ENCODE measurements around the gene EPB41. TPM values are rescaled to one million over a fixed set of nuclear protein-coding genes. Genes with fewer than 3 reads are reported as not detected.

The EPB41 gene
- total and polyA plus RNA-seq, 9 of the 15 experiments (the other 6 are each of a cell fraction or from before 2014, with no cell fraction given): 3.7 to 213 (median 141) TPM

GRCh38 chr1:28914228-28915030 lies at the start of gene EPB41 (continued):
- TF ChIP-seq MXD1 (CRISPR knock-in tag; IDR thresholded peaks at IDR 0.05; ENCODE audit: borderline replicate concordance, poor library complexity, severe bottlenecking) (peak; percentile 87), DPF2 (IDR thresholded peaks at IDR 0.05) (no peak), PURB (CRISPR knock-in tag; IDR thresholded peaks at IDR 0.05; ENCODE audit: low read depth) (no peak), HMG20B (CRISPR knock-in tag; IDR thresholded peaks at IDR 0.05) (no peak), POLR2B (IDR thresholded peaks at IDR 0.05; ENCODE audit: low read depth, partially characterized antibody) (no peak), ZBTB40 (IDR thresholded peaks at IDR 0.05) (no peak), ZBTB40 (CRISPR knock-in tag; IDR thresholded peaks at IDR 0.05) (no peak), HNRNPUL1 (IDR thresholded peaks at IDR 0.05; ENCODE audit: low read length) (no peak), HOXB6 (CRISPR knock-in tag; IDR thresholded peaks at IDR 0.05; ENCODE audit: borderline replicate concordance) (no peak), MXI1 (IDR thresholded peaks at IDR 0.05; ENCODE audit: low read depth, low read length) (peak; percentile 77), TCF7L2 (IDR thresholded peaks at IDR 0.05; ENCODE audit: low read depth, low read length) (no peak), NR1H2 (CRISPR knock-in tag; IDR thresholded peaks at IDR 0.05) (no peak), KLF6 (CRISPR knock-in tag; IDR thresholded peaks at IDR 0.05; ENCODE audit: borderline replicate concordance) (no peak), CEBPG (CRISPR knock-in tag; IDR thresholded peaks at IDR 0.05) (no peak), CEBPG (tag; conservative IDR thresholded peaks at IDR 0.05 in 1 of 2, IDR thresholded peaks at IDR 0.05 in 1 of 2) (no peak)
- TF ChIP-seq, protein P1, sequence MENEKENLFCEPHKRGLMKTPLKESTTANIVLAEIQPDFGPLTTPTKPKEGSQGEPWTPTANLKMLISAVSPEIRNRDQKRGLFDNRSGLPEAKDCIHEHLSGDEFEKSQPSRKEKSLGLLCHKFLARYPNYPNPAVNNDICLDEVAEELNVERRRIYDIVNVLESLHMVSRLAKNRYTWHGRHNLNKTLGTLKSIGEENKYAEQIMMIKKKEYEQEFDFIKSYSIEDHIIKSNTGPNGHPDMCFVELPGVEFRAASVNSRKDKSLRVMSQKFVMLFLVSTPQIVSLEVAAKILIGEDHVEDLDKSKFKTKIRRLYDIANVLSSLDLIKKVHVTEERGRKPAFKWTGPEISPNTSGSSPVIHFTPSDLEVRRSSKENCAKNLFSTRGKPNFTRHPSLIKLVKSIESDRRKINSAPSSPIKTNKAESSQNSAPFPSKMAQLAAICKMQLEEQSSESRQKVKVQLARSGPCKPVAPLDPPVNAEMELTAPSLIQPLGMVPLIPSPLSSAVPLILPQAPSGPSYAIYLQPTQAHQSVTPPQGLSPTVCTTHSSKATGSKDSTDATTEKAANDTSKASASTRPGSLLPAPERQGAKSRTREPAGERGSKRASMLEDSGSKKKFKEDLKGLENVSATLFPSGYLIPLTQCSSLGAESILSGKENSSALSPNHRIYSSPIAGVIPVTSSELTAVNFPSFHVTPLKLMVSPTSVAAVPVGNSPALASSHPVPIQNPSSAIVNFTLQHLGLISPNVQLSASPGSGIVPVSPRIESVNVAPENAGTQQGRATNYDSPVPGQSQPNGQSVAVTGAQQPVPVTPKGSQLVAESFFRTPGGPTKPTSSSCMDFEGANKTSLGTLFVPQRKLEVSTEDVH (IDR thresholded peaks at IDR 0.05; ENCODE audit: low read depth, partially characterized antibody): no peak
